Breast epithelium (tissue), 4 donors: ENCODE measurements around the gene PLEKHA6. TPM values are rescaled to one million over a fixed set of nuclear protein-coding genes. Genes with fewer than 3 reads are reported as not detected.

Source experiments
- DNase-seq, 2 donors: peaks; one replicate each; pipeline ENCODE4 v3.0.0-alpha.2; 2019; ENCODE audit warnings: low spot score in 2 of 2
- H3K27ac ChIP-seq, 2 donors: fragments of 200-600 bp; sonication (generic) in 1 of 2; one replicate each; pipeline ENCODE4 v1.5.1; 2016 to 2019; ENCODE audit warnings: mild to moderate bottlenecking in 1 of 2
- H3K27me3 ChIP-seq, 2 donors: fragments of 200-600 bp; sonication (generic) in 1 of 2; one replicate each; pipeline versions ENCODE4 v1.5.1 to v1.6.0; 2017 to 2019; ENCODE audit warnings: control low read depth in 1 of 2, mild to moderate bottlenecking in 1 of 2
- H3K36me3 ChIP-seq: fragments of 200-600 bp; one replicate; pipeline ENCODE4 v1.5.1; 2019
- H3K4me1 ChIP-seq, 2 donors: fragments of 200-600 bp; sonication (generic); one replicate each; pipeline ENCODE4 v1.5.1; 2016 to 2019; ENCODE audit warnings: control low read depth in 1 of 2
- H3K4me3 ChIP-seq, 3 donors: fragments of 200-600 bp; sonication (generic); 1 replicate in 2 of 3; 2 replicates in 1 of 3; pipeline ENCODE4 v1.5.1; 2016 to 2019; ENCODE audit warnings: mild to moderate bottlenecking in 3 of 3, moderate library complexity in 2 of 3
- H3K9me3 ChIP-seq, 2 donors: fragments of 200-600 bp; sonication (generic) in 1 of 2; one replicate each; pipeline ENCODE4 v1.5.1; 2016 to 2019; ENCODE audit warnings: control low read depth in 1 of 2
- POLR2A ChIP-seq: fragments of 450-650 bp; IDR thresholded peaks from one replicate; pipeline ENCODE4 v1.6.1; 2016; ENCODE audit warnings: antibody characterized with exemption, mild to moderate bottlenecking, moderate library complexity
- POLR2AphosphoS5 ChIP-seq, 3 donors: sonication (generic); formaldehyde crosslinking; IDR thresholded peaks; one replicate each; pipeline ENCODE4 v1.6.1; 2017; ENCODE audit warnings: antibody characterized with exemption in 3 of 3
- intact Hi-C: fragments of 100-400 bp; cut with DNase I; formaldehyde crosslinking; loops from one replicate; pipeline ENCODE4 v1.15.1; 2023; ENCODE audit warnings: low total_unique reads
- total RNA-seq, 3 donors: library from RNA; depleted of rRNA; stranded (reverse); fragments of >200 nt; gene quantifications; one replicate each; pipeline ENCODE4 v1.1.0, GENCODE V29; 2016
- TF ChIP-seq, protein P1 (sequence below), 3 donors: fragments of 450-650 bp; IDR thresholded peaks; one replicate each; pipeline ENCODE4 v1.5.1; 2016 to 2017; ENCODE audit warnings: antibody characterized with exemption in 3 of 3, mild to moderate bottlenecking in 3 of 3, moderate library complexity in 3 of 3

The PLEKHA6 gene
- total RNA-seq, 3 donors from 2014 or later, result 1.4 to 34.0 (median 17.7) TPM

DNA sequence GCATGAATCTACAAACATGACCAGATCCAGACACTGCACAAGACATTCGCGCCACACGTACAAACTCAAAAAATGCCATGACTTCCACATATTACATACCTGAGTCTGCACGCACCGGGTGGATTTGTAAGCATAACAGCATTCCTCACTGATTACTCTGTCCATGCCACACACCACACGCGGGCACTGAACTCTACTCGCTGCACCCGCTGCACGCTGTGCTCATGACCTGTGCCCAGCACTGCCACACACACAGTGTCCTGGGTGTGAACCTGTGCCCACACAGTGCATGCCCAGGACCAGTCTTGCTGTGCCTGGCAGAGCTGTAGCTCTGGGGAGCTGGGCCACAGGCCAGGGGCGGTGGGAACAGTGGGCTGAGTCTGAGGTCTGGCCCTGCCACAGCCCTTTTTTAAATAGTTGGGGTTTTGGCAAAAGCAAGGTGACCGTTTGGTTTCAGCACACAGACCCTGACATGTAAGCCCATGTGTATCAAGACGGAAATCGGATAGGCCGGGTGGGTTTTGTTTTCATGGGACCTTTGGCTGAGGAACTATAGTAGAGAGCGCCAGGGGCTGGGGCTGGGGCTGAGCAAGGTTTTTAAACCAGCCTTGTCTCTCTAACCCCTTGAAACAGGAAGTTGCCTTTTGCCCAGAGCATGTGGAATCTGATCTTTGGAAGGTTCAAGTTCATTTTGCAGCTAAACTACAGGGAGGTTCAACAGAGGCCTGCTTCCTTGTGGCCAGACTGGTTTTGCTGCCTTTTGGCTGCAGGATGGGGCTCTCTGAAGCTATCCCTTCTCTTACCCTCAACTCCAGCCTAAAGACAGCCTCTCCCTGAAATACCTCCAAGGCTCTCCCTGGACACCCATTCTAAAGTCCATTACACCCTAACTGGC is 133.6 kb downstream of the PLEKHA6 start:
- Histone ChIP-seq H3K36me3 (peaks cover 8% of the 10 kb centered on the region), H3K9me3 (no peaks in the 10 kb centered on the region), H3K4me3 (no peak overlapping the region), H3K4me1 (peaks cover 0 to 4% of the 10 kb centered on the region in 2 donors), H3K27ac (peak overlapping the region; percentile 56 to 81), H3K27me3 (no peaks in the 10 kb centered on the region)
- intact Hi-C loops, result no loop called here
- TF ChIP-seq POLR2AphosphoS5 (IDR thresholded peaks at IDR 0.05) (no peak), POLR2A (no peak)
- TF ChIP-seq, protein P1, sequence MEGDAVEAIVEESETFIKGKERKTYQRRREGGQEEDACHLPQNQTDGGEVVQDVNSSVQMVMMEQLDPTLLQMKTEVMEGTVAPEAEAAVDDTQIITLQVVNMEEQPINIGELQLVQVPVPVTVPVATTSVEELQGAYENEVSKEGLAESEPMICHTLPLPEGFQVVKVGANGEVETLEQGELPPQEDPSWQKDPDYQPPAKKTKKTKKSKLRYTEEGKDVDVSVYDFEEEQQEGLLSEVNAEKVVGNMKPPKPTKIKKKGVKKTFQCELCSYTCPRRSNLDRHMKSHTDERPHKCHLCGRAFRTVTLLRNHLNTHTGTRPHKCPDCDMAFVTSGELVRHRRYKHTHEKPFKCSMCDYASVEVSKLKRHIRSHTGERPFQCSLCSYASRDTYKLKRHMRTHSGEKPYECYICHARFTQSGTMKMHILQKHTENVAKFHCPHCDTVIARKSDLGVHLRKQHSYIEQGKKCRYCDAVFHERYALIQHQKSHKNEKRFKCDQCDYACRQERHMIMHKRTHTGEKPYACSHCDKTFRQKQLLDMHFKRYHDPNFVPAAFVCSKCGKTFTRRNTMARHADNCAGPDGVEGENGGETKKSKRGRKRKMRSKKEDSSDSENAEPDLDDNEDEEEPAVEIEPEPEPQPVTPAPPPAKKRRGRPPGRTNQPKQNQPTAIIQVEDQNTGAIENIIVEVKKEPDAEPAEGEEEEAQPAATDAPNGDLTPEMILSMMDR (IDR thresholded peaks at IDR 0.05), result no peak
- DNase-seq, result peak in 1 of 2 donors; percentile 38

GRCh38 chr1:204224655-204225054 is 135.1 kb downstream of the PLEKHA6 start:
- peaks cover 8% of the 10 kb centered on the region for H3K36me3 ChIP-seq
- no peaks in the 10 kb centered on the region for H3K9me3 ChIP-seq
- TF ChIP-seq, protein P1 (IDR thresholded peaks at IDR 0.05), result no peak
- TF ChIP-seq POLR2A, result no peak
- no peak for TF ChIP-seq POLR2AphosphoS5 (IDR thresholded peaks at IDR 0.05)
- DNase-seq, result no peak
- no peak overlapping the region for H3K4me3 ChIP-seq
- no peak overlapping the region for H3K27ac ChIP-seq
- peaks cover 0 to 4% of the 10 kb centered on the region in 2 donors for H3K4me1 ChIP-seq
- intact Hi-C loops, result no loop called here
- H3K27me3 ChIP-seq, result no peaks in the 10 kb centered on the region

DNA sequence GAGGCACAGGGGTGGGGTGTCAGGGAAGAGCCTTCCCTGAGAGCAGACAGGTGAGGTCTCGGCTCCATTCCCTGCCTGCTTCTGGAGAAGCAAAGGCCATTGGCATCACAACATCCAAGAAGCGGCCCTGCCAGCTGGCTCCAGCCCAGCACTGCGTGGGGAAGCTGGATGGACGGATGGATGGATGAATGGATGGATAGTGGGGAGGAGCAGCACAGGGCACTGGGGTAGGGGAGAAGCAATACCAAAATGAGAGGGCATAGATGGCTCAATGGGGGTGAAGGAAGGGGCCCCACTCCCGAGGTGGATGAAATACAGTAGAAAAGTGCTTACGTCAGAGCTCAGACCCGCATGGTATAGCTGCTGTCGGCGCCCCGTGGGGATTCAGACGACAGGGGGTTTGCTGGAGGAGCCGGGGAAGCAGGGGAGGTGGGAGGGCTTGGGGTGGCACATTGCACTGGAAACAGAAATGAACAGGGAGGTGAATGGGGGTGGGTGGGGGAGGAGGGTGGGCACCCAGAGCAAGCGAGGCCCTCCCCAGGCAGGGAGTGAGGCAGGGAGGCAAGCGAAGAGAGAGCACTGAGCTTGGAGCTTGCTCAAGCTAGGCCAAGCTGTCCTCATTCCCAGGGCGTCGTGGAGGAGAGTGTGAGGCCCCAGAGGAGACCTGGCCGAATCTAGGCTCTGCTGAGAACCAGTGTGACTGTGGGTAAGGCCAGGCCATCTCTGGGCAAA is 136.4 kb downstream of the PLEKHA6 start:
- H3K9me3 ChIP-seq, result no peaks in the 10 kb centered on the region
- TF ChIP-seq POLR2AphosphoS5 (IDR thresholded peaks at IDR 0.05) (no peak), POLR2A (no peak)
- TF ChIP-seq, protein P1 (IDR thresholded peaks at IDR 0.05), result no peak
- H3K27me3 ChIP-seq, result no peaks in the 10 kb centered on the region
- no peak for DNase-seq
- intact Hi-C loops, result no loop called here
- H3K4me1 ChIP-seq, result peaks cover 0 to 4% of the 10 kb centered on the region in 2 donors
- H3K36me3 ChIP-seq, result peaks cover 4% of the 10 kb centered on the region
- H3K4me3 ChIP-seq, result no peak overlapping the region
- no peak overlapping the region for H3K27ac ChIP-seq

DNA sequence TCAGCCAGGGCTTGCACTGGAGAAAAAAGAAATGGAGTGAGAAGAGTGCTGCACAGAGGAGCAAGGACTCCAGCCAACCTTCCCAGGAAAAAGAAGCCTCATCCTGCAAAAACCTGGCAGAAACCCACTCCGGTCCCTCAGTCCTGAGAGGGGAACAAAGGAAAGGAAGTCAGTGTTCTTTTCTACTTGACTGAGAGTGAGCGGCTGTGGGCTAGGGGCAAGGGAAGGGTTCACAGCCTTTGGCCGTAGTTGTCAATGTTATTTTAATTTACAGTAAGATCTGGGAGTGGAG is 137.0 kb downstream of the PLEKHA6 start:
- intact Hi-C loops, result no loop called here
- Histone ChIP-seq H3K4me3 (no peak overlapping the region), H3K9me3 (no peaks in the 10 kb centered on the region), H3K27ac (no peak overlapping the region), H3K36me3 (no peaks in the 10 kb centered on the region), H3K27me3 (no peaks in the 10 kb centered on the region), H3K4me1 (peaks cover 0 to 4% of the 10 kb centered on the region in 2 donors)
- no peak for TF ChIP-seq POLR2A
- TF ChIP-seq POLR2AphosphoS5 (IDR thresholded peaks at IDR 0.05), result no peak
- TF ChIP-seq, protein P1 (IDR thresholded peaks at IDR 0.05), result no peak
- no peak for DNase-seq
